Amniotic epithelial cell (primary cell): ENCODE measurements around the gene CLSTN1.
"Not testable (repeated sequence)": the region's sequence is repeated elsewhere in the genome, so short reads cannot be mapped to it uniquely, and the experiment has no call there.

Experiments
- DNase-seq: peaks from one replicate; pipeline ENCODE4 v3.0.0-alpha.2; 2010; ENCODE audit warnings: low read depth

CLSTN1 gene

GRCh38 chr1:9714257-9714718, 109.5 kb downstream of the CLSTN1 start:
- DNase-seq, result no peak

- not testable (repeated sequence) for DNase-seq
Observed at GRCh38 chr1:9712767-9713166, 111.0 kb downstream of the CLSTN1 start.

GRCh38 chr1:9711466-9712020, 112.2 kb downstream of the CLSTN1 start:
- DNase-seq, result no peak

GRCh38 chr1:9710037-9710436, 113.7 kb downstream of the CLSTN1 start:
- no peak for DNase-seq

GRCh38 chr1:9706178-9706577, 117.6 kb downstream of the CLSTN1 start:
- no peak for DNase-seq

GRCh38 chr1:9705337-9706093, 118.2 kb downstream of the CLSTN1 start:
- DNase-seq, result peak; percentile 20

- DNase-seq, result no peak
Observed at GRCh38 chr1:9703681-9704080, 120.1 kb downstream of the CLSTN1 start.

GRCh38 chr1:9703165-9703509, 120.6 kb downstream of the CLSTN1 start:
- no peak for DNase-seq

- DNase-seq, result no peak
Observed at GRCh38 chr1:9701665-9702064, 122.1 kb downstream of the CLSTN1 start.

- DNase-seq, result peak; percentile 82
Observed at GRCh38 chr1:9700340-9700739, 123.4 kb downstream of the CLSTN1 start.

GRCh38 chr1:9699361-9699760, 124.4 kb downstream of the CLSTN1 start:
- DNase-seq, result no peak

- no peak for DNase-seq
Observed at GRCh38 chr1:9696793-9697192, 127.0 kb downstream of the CLSTN1 start.

- DNase-seq, result no peak
Observed at GRCh38 chr1:9691691-9692090, 132.1 kb downstream of the CLSTN1 start.

- peak; percentile 12 for DNase-seq
Observed at GRCh38 chr1:9691108-9691445, 132.7 kb downstream of the CLSTN1 start.

GRCh38 chr1:9690440-9691107, 133.2 kb downstream of the CLSTN1 start:
- no peak for DNase-seq

GRCh38 chr1:9689971-9690381, 133.8 kb downstream of the CLSTN1 start:
- no peak for DNase-seq

- peak; percentile 47 for DNase-seq
Observed at GRCh38 chr1:9689011-9689706, 134.6 kb downstream of the CLSTN1 start.

GRCh38 chr1:9688599-9688998, 135.2 kb downstream of the CLSTN1 start:
- no peak for DNase-seq

GRCh38 chr1:9687874-9688582, 135.7 kb downstream of the CLSTN1 start:
- peak; percentile 21 for DNase-seq

GRCh38 chr1:9687120-9687873, 136.5 kb downstream of the CLSTN1 start:
- peak; percentile 50 for DNase-seq

GRCh38 chr1:9684801-9685200, 139.0 kb downstream of the CLSTN1 start:
- no peak for DNase-seq
